HepG2 (cell line): ENCODE data around the gene BICRAL. TPM values are rescaled to one million over a fixed set of nuclear protein-coding genes. Genes with fewer than 3 reads are reported as not detected.

ENCODE experiments used
- EHMT2 ChIP-seq: fragments of 200-600 bp; sonication (generic); IDR thresholded peaks from 2 replicates; pipeline ENCODE4 v1.7.0; 2017; ENCODE audit warnings: antibody characterized with exemption, low read depth, low read length, borderline replicate concordance
- FOXK1 ChIP-seq: sonication (generic); formaldehyde crosslinking; IDR thresholded peaks from 2 replicates; pipeline ENCODE4 v1.4.0; 2020; ENCODE audit warnings: low read depth, missing genetic modification reagents, borderline replicate concordance
- MYC ChIP-seq: sonication (generic); formaldehyde crosslinking; IDR thresholded peaks from 2 replicates; pipeline ENCODE4 v1.9.0; 2021; ENCODE audit warnings: missing genetic modification reagents, borderline replicate concordance
- NCOA1 ChIP-seq: sonication (generic); formaldehyde crosslinking; IDR thresholded peaks from 2 replicates; pipeline ENCODE4 v1.9.0; 2021; ENCODE audit warnings: missing genetic modification reagents
- NFRKB ChIP-seq: fragments of 450-650 bp; IDR thresholded peaks from 2 replicates; pipeline ENCODE4 v1.6.1; 2017
- RARG ChIP-seq: sonication (generic); formaldehyde crosslinking; IDR thresholded peaks from 2 replicates; pipeline ENCODE4 v1.4.0; 2020; ENCODE audit warnings: low read depth, mild to moderate bottlenecking, missing genetic modification reagents
- RFX3 ChIP-seq: IDR thresholded peaks from 2 replicates; pipeline ENCODE4 v1.6.1; 2016; ENCODE audit warnings: missing biosample characterization, missing genetic modification reagents
- SNRNP70 ChIP-seq: fragments of 200-400 bp; formaldehyde crosslinking; IDR thresholded peaks from 2 replicates; pipeline ENCODE4 v1.6.1; 2017; ENCODE audit warnings: mild to moderate bottlenecking, low read depth, low read length, moderate library complexity
- SRSF1 ChIP-seq: fragments of 200-400 bp; formaldehyde crosslinking; optimal IDR thresholded peaks from 2 replicates; pipeline ENCODE3; 2017; ENCODE audit warnings: mild to moderate bottlenecking, low read depth, low read length, moderate library complexity
- SRY ChIP-seq: sonication (generic); formaldehyde crosslinking; IDR thresholded peaks from 2 replicates; pipeline ENCODE4 v1.8.0; 2022; ENCODE audit warnings: mild to moderate bottlenecking, missing genetic modification reagents
- TBL1XR1 ChIP-seq: fragments of 150-350 bp; IDR thresholded peaks from 2 replicates; pipeline ENCODE4 v1.6.1; 2014; ENCODE audit warnings: borderline replicate concordance, low read length; ENCODE audit not compliant: partially characterized antibody
- TBX2 ChIP-seq: sonication (generic); formaldehyde crosslinking; IDR thresholded peaks from 2 replicates; pipeline ENCODE4 v1.5.0; 2020; ENCODE audit warnings: missing genetic modification reagents, mild to moderate bottlenecking, borderline replicate concordance
- TCF7 ChIP-seq: sonication (generic); IDR thresholded peaks from 2 replicates; pipeline ENCODE4 v1.6.1; 2016; ENCODE audit warnings: antibody characterized with exemption, low read depth
- TRIM24 ChIP-seq: sonication (generic); formaldehyde crosslinking; IDR thresholded peaks from 2 replicates; pipeline ENCODE4 v1.8.0; 2022; ENCODE audit warnings: mild to moderate bottlenecking, missing genetic modification reagents
- ZNF251 ChIP-seq: sonication (generic); formaldehyde crosslinking; IDR thresholded peaks from 2 replicates; pipeline ENCODE4 v1.9.0; 2021; ENCODE audit warnings: mild to moderate bottlenecking, missing genetic modification reagents
- ZNF558 ChIP-seq: sonication (generic); formaldehyde crosslinking; IDR thresholded peaks from 2 replicates; pipeline ENCODE4 v1.9.0; 2022; ENCODE audit warnings: mild to moderate bottlenecking, missing genetic modification reagents, borderline replicate concordance
- ZNF570 ChIP-seq: sonication (generic); formaldehyde crosslinking; IDR thresholded peaks from 2 replicates; pipeline ENCODE4 v1.4.0; 2020; ENCODE audit warnings: mild to moderate bottlenecking, missing genetic modification reagents, borderline replicate concordance
- ZNF607 ChIP-seq: sonication (generic); formaldehyde crosslinking; IDR thresholded peaks from 2 replicates; pipeline ENCODE4 v1.5.1; 2020; ENCODE audit warnings: missing genetic modification reagents, mild to moderate bottlenecking, borderline replicate concordance
- ZNF780A ChIP-seq: sonication (generic); formaldehyde crosslinking; IDR thresholded peaks from 2 replicates; pipeline ENCODE4 v1.8.0; 2022; ENCODE audit warnings: mild to moderate bottlenecking, missing genetic modification reagents, moderate library complexity
- polyA plus RNA-seq, 8 experiments: library from polyadenylated mRNA; depleted of rRNA in 3 of 8; stranded (reverse) in 7 of 8; unstranded in 1 of 8; fragments of >200 nt; fragmentation: Illumina TruSeq in 4 of 8; extraction: Trizol in 4 of 8; gene quantifications; 2 replicates each; pipeline versions ENCODE4 v1.2.1 to v1.2.3, GENCODE V29; 2011 to 2016; ENCODE audit warnings: low read depth in 4 of 8, missing spikeins in 1 of 8, mixed read lengths in 1 of 8; ENCODE audit not compliant: insufficient read depth in 1 of 8
- total RNA-seq, 5 experiments: library from RNA; depleted of rRNA; stranded (reverse); fragments of >200 nt; fragmentation: Illumina TruSeq; extraction: Trizol; gene quantifications; 2 replicates each; pipeline ENCODE4 v1.2.3, GENCODE V29; 2016; ENCODE audit warnings: low read depth in 1 of 5
- TF ChIP-seq, protein P1 (sequence below): sonication (generic); formaldehyde crosslinking; conservative IDR thresholded peaks from 2 replicates; pipeline ENCODE4 v1.4.0; 2020; ENCODE audit warnings: mild to moderate bottlenecking, missing genetic modification reagents, moderate library complexity
- TF ChIP-seq, protein P2 (sequence below): conservative IDR thresholded peaks from 2 replicates; pipeline ENCODE4 v1.6.1; 2018; ENCODE audit warnings: missing genetic modification reagents
- TF ChIP-seq, protein P3 (sequence below): sonication (generic); formaldehyde crosslinking; IDR thresholded peaks from 2 replicates; pipeline ENCODE4 v1.8.1; 2022; ENCODE audit warnings: mild to moderate bottlenecking, missing genetic modification reagents
- TF ChIP-seq, protein P4 (sequence below): IDR thresholded peaks from 2 replicates; pipeline ENCODE4 v1.6.1; 2018; ENCODE audit warnings: missing genetic modification reagents

The BICRAL gene
- total and polyA plus RNA-seq, 2 of the 13 experiments (the other 11 are each of a cell fraction or from before 2014, with no cell fraction given) = 5.0 to 13.5 TPM

DNA sequence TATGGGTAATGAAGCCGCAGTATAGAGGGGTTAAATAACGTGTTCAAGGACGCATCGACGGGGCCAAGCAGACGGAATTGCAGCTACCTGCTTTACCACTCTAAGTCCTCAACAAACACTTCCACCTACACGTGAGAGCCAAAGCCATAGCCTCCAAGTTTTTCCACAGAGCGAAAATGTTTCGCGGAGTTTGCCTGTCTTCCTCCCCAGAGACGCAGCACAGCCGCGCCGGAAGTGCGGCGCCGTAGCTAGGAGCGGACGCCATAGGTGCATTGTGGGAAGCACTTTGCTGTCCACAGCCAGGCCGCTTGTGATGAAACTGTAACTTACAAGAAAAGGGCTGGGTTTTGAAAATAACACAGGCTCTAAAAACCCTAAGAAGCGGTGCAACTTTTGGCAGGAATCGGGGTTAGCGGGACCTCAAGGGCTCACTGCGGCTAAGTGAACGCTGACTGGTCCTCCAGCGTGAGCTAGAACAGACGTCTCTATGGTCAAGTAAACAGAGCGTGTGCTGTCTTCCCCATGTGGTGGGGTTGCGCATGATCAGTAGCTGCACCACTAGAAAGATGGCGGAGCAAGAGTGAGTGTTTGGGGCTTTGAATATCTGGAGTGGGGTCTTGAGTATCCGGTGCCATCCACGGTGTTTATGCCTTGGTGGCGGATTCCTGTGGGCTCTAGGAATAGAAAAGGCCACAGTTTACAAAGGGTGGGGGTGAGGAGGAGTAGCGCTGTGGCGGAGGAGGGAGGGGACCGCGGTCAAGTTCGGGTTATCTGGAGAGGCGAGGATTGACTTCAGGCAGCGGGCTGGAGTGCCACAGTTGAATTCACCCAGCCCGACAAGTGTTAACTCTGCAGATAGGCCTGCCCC lies 97.8 kb downstream of the BICRAL start, which contains the start of gene RPL7L1 (continued):
- TF ChIP-seq, protein P1, sequence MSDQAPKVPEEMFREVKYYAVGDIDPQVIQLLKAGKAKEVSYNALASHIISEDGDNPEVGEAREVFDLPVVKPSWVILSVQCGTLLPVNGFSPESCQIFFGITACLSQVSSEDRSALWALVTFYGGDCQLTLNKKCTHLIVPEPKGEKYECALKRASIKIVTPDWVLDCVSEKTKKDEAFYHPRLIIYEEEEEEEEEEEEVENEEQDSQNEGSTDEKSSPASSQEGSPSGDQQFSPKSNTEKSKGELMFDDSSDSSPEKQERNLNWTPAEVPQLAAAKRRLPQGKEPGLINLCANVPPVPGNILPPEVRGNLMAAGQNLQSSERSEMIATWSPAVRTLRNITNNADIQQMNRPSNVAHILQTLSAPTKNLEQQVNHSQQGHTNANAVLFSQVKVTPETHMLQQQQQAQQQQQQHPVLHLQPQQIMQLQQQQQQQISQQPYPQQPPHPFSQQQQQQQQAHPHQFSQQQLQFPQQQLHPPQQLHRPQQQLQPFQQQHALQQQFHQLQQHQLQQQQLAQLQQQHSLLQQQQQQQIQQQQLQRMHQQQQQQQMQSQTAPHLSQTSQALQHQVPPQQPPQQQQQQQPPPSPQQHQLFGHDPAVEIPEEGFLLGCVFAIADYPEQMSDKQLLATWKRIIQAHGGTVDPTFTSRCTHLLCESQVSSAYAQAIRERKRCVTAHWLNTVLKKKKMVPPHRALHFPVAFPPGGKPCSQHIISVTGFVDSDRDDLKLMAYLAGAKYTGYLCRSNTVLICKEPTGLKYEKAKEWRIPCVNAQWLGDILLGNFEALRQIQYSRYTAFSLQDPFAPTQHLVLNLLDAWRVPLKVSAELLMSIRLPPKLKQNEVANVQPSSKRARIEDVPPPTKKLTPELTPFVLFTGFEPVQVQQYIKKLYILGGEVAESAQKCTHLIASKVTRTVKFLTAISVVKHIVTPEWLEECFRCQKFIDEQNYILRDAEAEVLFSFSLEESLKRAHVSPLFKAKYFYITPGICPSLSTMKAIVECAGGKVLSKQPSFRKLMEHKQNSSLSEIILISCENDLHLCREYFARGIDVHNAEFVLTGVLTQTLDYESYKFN (CRISPR knock-in tag) = peak; percentile 64
- TF ChIP-seq FOXK1 (CRISPR knock-in tag) (peak; percentile 89), SRY (CRISPR knock-in tag) (no peak), TRIM24 (no peak), NCOA1 (CRISPR knock-in tag) (no peak), ZNF780A (CRISPR knock-in tag) (0 out of 2 replicates have a peak, but pooled peaks have one; percentile 10), ZNF570 (CRISPR knock-in tag) (peak; percentile 84; the same call in 1 of the 2 replicates), NFRKB (peak; percentile 90), SRSF1 (peak; percentile 88), SNRNP70 (no peak), TBL1XR1 (no peak), ZNF558 (CRISPR knock-in tag) (no peak), TBX2 (CRISPR knock-in tag) (peak; percentile 84), RFX3 (peak; percentile 59), TCF7 (no peak), RARG (no peak), ZNF607 (peak; percentile 81), ZNF251 (peak; percentile 49; the same call in 1 of the 2 replicates), MYC (peak; percentile 99), EHMT2 (no peak)
- TF ChIP-seq, protein P2, sequence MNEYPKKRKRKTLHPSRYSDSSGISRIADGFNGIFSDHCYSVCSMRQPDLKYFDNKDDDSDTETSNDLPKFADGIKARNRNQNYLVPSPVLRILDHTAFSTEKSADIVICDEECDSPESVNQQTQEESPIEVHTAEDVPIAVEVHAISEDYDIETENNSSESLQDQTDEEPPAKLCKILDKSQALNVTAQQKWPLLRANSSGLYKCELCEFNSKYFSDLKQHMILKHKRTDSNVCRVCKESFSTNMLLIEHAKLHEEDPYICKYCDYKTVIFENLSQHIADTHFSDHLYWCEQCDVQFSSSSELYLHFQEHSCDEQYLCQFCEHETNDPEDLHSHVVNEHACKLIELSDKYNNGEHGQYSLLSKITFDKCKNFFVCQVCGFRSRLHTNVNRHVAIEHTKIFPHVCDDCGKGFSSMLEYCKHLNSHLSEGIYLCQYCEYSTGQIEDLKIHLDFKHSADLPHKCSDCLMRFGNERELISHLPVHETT (CRISPR knock-in tag) = no peak; the same call in 1 of the 2 replicates
- TF ChIP-seq, protein P3, sequence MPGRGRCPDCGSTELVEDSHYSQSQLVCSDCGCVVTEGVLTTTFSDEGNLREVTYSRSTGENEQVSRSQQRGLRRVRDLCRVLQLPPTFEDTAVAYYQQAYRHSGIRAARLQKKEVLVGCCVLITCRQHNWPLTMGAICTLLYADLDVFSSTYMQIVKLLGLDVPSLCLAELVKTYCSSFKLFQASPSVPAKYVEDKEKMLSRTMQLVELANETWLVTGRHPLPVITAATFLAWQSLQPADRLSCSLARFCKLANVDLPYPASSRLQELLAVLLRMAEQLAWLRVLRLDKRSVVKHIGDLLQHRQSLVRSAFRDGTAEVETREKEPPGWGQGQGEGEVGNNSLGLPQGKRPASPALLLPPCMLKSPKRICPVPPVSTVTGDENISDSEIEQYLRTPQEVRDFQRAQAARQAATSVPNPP (CRISPR knock-in tag) = peak; percentile 35
- TF ChIP-seq, protein P4, sequence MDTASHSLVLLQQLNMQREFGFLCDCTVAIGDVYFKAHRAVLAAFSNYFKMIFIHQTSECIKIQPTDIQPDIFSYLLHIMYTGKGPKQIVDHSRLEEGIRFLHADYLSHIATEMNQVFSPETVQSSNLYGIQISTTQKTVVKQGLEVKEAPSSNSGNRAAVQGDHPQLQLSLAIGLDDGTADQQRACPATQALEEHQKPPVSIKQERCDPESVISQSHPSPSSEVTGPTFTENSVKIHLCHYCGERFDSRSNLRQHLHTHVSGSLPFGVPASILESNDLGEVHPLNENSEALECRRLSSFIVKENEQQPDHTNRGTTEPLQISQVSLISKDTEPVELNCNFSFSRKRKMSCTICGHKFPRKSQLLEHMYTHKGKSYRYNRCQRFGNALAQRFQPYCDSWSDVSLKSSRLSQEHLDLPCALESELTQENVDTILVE = peak; percentile 79; the same call in 1 of the 2 replicates
